Lung microvascular endothelial cell (primary cell): Measurements from ENCODE around the gene CCDC134. TPM values are rescaled to one million over a fixed set of nuclear protein-coding genes. Genes with fewer than 3 reads are reported as not detected.

Experiments used
- DNase-seq, 2 donors: peaks; one replicate each; pipeline versions ENCODE4 v3.0.0 to v3.0.0-alpha.2; 2010; ENCODE audit warnings: low read depth in 2 of 2
- total RNA-seq: library from RNA; depleted of rRNA; stranded (reverse); fragments of >200 nt; gene quantifications from 2 replicates; pipeline ENCODE4 v1.2.1, GENCODE V29; 2014

Gene CCDC134
- 2.4 and 4.8 TPM in 2 replicates for total RNA-seq

DNA sequence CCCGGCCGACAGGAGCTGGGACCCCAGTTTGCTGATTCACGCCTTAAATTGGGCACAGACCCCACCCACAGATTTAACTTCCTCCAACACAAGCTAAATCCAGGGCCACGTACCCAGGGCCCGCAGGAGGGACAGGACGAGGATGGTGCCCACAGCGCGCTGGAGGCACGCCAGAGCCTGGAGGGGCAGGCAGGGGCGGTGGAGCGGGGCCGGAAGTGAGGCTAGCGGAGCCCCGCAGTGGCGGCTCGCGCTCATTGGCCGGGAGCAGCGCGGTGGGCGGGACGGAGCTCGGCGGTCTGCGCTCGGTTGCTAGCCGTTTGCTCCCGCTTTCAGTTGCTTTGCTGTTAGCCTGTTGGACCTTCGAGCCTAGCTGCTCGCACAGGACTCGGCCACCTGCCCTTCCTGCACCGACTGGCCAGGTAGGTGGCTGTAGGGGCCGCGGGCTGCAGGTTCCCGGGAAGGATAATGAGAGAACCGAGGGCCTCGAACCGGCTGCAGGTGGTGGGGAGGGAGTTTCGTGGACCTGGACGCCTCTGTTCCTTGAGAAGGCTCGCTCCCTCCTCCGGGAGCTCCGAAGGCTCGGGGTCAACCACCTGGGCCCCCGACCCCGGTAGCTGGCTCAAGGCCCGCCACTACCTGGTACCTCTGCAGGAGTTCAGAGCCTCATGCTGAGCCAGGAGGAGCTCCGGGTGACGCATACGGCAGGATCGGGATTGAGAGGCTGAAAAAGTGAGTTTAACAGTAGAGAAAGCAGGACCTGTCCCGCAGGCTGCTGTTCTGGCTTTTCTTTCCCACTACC lies at the start of gene CCDC134:
TSS of gene CCDC134 (plus strand) at position 332 of the 799 bp plus-strand sequence. CDS start 8,212 bp downstream, outside the sequence.
- peak; percentile 79 to 88 for DNase-seq

DNA sequence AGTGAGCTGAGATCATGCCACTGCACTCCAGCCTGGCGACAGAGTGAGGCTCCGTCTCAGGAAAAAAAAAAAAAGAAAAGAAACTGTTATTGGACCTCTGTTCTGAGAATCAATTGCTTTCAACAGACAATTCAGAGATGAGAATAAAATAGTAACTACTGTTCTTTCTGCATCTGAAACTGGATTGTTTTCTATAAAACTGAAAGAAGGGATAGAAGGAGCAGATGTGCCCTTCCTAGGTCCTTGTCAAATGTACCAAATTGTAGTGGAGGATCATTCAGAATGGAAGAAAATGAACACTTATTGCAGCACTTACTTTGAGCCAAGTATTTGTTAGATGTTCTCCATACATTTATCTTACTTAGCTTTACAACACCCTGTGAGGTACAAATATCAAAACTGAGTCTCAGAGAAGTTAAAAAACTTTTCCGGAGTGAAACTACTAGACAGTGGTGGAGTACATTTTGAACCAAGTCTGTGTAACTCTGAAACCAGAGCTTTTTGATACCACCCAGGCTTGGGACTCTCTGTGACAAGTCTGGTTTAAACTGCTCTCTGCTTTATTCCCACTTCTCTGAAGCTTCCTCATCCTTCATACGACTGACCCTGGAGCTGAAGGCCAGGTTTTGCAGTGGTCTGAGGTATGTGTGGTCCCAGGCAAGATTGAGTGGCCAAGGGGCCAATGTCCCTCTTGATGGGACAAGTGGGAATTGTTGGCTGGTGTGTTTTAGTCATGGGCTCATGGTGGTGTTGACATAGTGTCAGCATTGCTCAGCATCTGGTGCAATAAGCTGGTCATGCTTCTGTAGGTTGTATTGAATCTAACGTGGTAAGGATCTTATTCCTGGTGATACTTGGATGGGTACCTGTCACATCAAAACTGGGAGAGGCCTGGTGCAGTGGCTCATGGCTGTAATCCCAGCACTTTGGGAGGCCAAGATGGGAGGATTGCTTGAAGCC lies 48.2 kb upstream of the CCDC134 start:
- DNase-seq = no peak

DNA sequence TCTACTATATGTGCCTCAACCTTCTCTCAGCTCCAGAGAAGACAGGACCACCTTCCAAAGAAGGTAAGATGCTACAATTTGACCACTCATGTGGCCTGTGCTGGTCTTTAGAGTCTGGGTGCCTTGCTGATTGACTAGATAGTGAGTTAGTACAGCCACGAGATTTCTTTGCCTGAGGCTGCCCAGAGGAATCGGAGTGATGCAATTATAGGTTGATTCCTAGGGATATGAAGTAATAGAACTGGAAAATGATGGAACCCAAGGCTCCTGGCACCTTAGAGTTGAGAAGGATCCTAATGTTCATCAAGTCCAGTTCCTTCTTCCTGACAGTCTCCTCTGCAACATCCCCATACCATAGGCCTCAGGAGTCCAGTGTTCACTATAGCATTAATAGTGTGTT lies 46.5 kb upstream of the CCDC134 start:
- DNase-seq = no peak

DNA sequence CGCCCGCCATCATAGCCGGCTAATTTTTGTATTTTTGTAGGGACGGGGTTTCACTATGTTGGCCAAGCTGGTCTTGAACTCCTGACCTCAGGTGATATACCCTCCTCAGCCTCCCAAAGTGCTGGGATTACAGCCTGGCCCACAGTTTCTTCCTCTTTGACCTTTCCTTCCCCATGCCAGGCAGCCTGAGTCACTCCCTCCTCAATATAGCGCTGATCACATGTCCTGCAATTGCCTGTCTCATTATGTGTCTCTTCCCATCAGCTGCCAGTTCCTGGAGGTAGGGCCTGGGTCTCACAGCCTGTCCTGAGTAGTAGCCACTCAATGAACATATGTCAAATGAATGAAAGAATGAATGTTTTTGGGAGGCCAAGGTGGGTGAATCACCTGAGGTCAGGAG lies 43.0 kb upstream of the CCDC134 start:
- DNase-seq = no peak

DNA sequence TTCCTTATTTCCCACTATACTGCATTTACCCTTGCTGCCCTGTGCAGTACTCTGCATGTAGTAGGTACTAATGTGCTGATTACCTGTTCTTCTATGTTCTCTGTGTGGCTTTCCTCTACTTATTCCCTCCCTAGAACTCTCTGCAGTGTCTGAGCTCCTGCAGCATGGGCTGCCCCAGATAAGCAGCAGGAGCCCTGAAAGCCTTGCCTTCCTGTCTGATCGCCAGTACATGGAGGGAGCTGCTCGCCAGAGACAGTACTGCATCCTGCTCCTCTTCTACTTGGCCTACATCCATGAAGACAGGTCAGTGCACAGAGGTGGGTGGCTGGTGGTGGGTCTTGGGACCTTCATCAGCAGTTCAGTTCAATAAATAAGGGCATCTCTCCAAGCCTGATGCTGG lies 42.2 kb upstream of the CCDC134 start:
- no peak for DNase-seq

DNA sequence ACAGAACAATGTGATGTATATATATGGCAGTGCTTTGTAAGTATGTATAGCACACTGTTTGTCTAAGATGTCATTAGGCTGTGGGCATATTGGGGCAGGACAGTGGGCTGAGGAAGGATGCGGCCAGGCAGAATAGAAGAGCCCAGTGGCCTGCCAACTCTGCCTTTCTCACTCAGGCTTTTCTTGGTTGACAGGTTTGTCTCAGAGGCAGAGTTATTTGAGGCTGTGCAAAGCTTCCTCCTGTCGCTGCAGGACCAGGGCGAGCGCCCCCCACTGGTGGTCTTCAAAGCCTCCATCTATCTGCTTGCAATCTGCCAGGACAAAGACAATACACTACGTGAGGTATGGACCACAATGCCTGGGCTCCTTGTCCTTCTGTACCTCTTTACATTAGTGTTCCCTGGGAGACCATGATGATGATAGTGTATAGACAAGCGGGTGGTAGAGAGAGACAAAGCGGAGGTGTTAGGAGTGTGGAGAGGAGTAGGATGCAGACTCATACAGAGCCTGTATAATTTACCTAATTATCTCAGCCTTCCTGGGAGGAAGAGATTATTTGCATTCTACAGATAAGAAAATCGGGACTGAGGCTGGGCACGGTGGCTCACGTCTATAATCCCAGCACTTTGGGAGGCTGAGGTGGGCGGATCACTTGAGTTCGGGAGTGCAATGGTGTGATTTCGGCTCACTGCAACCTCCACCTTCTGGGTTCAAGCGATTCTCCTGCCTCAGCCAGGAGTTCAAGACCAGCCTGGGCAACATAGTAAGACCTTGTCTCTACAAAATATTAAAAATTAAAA lies 37.3 kb upstream of the CCDC134 start:
- peak; percentile 40 to 45 for DNase-seq

DNA sequence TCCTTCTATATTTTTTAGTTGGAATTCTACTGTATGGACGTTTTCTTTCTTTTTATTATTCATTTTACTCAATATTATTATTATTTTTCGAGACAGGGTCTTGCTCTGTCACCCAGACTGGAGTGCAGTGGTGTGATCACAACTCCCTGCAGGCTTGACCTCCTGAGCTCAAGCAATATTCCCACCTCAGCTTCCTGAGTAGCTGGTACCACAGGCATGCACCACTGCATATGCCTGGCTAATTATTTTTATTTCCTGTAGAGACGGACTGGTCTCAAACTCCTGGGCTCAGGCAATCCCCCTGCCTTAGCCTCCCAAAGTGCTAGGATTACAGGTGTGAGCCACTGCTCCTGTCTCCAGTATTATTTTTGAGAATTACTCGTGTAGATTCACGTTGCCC lies 34.0 kb upstream of the CCDC134 start:
- DNase-seq = no peak

DNA sequence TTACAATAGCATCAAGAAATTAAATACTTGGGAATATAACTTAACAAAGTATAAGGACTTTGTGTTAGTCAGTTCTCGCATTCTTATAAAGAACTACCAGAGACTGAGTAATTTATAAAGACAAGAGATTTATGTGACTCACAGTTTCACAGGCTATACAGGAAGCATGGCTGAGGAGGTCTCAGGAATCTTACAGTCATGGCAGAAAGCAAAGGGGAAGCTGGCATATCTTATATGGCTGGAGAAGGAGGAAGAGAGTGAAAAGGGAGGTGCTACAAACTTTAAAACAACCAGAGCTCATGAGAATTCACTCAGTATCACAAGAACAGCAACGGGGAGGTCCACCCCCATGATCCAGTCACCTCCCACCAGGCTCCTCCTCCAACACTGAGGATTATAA lies 32.0 kb upstream of the CCDC134 start:
- DNase-seq = peak in 1 of 2 donors; percentile 73

DNA sequence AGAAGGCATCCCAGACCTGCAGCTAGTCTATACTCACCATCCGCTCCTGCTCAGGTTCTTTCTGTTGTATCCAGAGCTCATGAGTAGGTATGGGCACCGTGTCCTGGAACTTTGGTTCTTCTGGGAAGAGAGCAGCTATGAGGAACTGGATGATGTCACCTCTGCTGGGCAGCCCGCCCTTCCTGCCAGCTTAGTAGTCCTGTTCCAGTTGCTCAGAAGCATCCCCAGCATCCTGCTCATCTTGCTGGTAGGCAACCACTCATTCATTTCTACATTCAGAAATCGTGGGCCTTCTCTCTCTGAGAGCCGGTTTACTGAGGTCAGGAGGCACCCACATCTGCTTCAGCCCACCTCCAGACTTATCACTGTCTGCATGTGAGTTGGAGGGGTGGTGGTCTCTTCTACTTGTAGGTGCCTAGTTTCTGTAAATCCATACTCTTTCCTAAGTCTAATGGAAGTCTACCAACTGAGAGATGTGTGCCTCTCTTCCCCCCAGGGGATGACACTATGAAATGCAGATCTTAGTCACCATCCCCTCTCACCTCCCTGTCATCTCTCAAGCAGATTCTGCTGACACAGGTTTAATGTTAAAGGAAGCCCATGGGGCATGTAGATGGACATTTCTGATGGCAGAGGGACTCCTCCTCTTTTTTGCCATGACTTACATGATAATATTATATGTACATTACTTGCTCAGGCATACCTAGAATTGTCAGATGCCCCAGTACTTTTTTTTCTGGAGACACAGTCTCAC lies 29.6 kb upstream of the CCDC134 start:
- DNase-seq = peak in 1 of 2 donors; percentile 11

DNA sequence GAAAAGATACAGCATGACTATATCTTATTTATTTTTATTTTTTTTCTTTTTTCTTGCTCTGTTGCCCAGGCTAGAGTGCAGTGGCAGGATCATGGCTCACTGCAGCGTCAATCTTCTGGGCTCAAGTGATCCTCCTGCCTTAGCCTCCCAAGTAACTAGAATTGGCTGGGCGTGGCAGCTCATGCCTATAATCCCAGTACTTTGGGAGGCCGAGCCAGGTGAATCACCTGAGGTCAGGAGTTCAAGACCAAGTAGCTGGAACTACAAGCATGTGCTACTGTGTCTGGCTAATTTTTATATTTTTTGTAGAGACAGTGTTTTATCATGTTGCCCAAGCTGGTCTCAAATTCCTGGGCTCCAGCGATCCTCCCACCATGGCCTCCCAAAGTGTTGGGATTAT lies 28.3 kb upstream of the CCDC134 start:
- no peak for DNase-seq

DNA sequence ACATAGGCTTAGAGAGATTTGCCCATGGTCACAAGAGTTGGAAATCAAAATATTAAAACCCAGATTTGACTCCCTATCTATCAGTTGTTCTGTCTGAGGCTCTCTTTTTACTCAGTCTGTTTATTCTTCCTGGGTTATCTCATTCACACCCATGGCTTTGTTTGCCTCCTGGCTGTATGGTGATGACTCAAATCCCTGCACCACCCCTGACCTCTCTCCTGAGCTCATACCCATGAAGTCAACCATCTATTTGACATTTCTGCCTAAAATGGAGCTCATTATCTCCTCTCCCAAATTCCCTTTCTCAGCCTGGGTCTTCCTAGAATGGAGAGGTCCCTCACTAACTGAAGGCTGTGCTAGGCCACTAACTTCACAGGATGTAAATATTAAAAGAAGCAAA lies 27.8 kb upstream of the CCDC134 start:
- no peak for DNase-seq

DNA sequence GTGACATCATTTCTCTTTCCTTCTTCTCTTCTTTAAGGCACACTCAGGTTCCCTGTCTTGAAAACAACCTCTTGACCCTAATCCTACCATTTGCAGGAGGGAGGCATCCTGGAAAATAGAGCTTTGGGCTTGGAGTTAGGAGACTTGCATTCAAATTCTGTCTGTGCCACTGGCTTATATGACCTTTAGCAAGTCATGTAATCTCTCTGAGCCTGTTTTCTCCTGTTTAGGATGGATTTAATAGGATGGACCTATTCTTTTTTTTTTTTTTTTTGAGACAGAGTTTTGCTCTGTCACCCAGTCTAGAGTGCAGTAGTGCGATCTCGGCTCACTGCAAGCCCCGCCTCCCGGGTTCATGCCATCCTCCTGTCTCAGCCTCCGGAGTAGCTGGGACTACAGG lies 25.1 kb upstream of the CCDC134 start:
- DNase-seq = no peak

DNA sequence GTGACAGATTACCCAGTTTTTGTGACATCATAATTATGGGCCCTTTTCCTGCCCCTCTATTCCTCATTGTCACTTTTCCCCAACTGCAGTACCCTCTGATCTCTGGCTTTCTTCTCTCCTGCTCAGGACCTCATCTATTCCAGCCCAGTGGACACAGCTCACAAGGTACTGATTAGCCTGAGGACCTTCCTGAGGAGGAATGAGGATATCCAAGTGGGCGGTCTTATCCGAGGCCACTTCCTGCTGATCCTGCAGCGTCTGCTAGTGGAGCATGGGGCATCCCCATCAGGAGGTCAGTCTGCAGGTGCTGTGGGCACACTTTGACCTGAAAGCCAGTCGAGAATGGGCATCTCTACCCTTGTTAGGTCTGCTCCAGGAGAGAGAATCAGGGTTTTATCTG lies 24.5 kb upstream of the CCDC134 start:
- DNase-seq = no peak

DNA sequence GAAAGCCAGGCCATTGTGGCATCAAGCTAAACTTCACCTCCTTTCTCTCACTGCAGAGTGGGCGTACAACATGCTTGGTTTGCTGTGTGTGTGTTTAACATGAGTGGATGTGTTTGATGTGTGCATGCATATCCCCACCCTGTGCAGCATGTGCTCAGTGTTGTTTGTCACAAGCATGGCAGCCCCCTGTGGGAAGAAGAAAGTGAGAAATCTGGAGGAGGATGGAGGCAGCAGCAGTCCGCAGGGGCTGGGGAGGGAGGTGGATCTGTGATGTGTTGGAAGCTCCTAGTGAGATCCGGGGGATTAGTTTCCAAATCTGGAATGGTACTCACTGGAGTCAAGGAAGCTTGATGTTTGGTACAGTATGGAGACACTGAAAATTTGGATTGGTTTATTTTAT lies 24.1 kb upstream of the CCDC134 start:
- no peak for DNase-seq

DNA sequence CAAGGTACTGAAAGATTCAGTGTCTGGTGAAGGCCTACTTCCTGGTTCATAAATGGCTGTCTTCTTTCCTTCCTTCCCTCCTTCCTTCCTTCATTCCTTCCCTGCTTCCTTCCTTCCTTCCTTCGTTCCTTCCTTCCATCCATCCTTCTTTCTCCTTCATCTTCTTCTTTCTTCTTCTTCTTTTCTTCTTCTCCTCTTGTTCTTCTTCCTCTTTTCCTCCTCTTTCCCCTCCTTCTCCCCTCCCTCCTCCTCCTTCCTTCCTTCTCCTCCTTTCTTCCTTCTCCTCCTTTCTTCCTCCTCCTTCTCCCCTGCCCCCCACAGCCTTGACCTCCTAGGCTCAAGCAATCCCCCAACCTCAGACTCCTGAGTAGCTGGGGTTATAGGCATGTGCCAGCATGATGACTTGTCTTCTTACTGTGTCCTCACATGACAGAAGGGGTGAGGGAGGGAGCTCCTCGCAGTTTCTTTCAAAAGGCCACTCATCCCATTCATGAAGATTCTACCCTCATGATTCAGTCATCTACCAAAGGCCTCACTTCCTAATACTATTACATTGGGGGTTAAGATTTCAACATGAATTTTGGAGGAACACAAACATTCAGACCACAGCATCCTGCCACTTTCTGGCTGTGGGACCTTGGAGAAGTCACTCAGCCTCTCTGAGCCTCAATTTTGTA lies 22.6 kb upstream of the CCDC134 start:
- DNase-seq = no peak

DNA sequence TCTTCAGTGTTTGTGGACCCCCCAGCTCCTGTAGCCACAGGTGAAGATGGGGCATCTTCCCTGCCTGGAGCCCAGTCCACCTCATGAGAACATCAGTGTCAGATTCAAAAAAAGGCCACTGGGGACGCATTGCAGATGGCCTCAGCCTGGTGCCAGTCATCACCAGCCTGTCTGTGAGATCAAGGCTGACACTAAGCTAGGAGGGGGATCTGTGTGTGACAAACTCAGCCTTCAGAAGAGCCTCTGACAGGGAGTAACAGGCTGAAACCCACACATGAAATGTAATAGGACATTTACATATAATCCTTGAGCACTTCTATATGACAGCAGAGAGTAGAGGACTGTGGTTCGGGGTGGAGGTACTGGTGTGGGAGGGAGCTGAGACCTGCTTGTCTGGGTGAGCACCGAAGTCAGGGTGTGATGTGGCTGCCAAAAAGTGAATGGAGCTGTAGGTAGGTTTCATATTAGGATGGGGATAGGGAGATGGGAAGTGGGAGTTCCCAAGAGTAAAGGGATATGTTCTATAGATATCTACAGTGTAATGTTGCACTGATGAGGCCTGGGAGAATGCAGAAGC lies 20.5 kb upstream of the CCDC134 start:
- no peak for DNase-seq

DNA sequence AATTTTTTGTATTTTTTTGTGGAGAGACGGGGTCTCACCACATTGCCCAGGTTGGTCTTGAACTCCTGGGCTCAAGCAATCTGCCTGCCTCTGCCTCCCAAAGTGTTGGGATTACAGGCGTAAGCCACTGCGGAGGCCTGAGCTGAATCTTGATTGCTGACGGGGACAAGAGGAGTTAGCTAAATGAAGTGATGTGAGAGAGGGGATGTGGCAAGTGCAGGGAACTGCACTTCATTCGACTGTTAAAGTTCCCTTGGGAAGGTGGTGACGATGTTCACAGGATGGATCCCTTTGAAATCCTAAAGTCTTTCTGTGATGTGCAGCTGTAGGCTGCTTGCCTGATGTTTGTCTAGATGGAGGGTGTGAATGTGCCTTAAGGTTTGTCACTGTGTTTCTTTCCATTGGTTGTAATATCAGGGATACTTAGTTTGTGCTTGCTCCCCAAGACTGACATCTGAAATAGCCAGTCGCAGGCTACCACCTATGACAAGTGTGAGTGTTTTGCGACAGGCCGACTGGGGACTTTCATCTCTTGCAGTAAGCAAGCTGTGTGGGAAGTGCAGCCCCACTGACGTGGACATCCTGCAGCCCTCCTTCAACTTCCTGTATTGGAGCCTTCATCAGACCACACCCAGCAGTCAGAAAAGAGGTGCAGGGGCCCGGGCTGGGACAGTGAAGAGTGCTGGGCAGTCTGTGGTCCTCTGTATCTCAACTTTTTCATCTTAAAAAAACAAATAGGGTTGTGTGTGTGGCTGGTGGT lies 19.6 kb upstream of the CCDC134 start:
- DNase-seq = peak; percentile 78 to 79

DNA sequence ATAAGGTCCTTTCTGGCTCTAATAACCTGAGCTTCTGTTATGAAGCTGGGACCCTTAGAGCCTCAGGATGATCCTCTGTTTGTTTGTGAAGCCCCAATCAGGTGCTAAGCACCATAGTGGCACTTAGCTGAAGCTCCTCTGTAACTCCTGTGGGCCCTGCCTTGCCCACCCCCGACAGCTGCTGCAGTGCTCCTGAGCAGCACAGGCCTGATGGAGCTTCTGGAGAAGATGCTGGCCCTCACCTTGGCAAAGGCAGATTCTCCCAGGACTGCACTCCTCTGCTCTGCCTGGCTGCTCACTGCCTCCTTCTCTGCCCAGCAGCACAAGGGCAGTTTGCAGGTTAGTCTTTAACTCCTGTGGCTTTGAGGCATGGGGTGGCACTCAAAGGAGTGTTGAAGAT lies 19.0 kb upstream of the CCDC134 start:
- no peak for DNase-seq

DNA sequence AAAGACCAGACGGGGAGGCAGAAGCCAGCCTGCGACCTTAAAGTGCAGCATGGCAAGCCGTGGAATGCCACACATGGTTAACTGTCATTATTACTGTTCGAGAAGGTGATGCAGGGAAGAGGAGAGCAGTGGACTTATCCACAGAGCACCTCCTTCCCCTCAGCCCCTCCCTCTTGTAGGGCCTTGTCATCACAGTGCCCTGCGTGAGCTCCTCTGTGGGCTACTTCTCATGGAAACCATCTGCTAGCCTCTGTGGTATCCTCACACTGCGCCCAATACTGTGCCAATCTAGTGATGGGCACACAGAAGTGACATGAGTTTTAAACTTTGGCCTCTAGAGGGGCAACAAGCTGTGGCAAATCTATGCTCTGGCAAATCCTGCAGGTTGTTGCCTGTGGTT lies 18.2 kb upstream of the CCDC134 start:
- no peak for DNase-seq
